HCT116 (cell line): ENCODE results near the gene LPAR3.

Source experiments
- RAD21 ChIP-seq: IDR thresholded peaks from 2 replicates; pipeline ENCODE4 v1.6.1; 2012; ENCODE audit warnings: low read depth, mild to moderate bottlenecking
- TF ChIP-seq, protein P1 (sequence below): IDR thresholded peaks from 2 replicates; pipeline ENCODE4 v1.6.1; 2012; ENCODE audit warnings: low read depth
- TF ChIP-seq, protein P2 (sequence below), 3 experiments: fragments of 200-600 bp in 1 of 3; sonication (generic) in 1 of 3; IDR thresholded peaks in 2 of 3; conservative IDR thresholded peaks in 1 of 3; 2 replicates each; pipeline ENCODE4 v1.5.1; 2012 to 2017; ENCODE audit warnings: low read depth in 2 of 3, low read length in 2 of 3, antibody characterized with exemption in 1 of 3, borderline replicate concordance in 1 of 3, control low read depth in 1 of 3, mild to moderate bottlenecking in 1 of 3, mixed read lengths in 1 of 3, mixed run types in 1 of 3, moderate library complexity in 1 of 3; ENCODE audit not compliant: insufficient read depth in 1 of 3

DNA sequence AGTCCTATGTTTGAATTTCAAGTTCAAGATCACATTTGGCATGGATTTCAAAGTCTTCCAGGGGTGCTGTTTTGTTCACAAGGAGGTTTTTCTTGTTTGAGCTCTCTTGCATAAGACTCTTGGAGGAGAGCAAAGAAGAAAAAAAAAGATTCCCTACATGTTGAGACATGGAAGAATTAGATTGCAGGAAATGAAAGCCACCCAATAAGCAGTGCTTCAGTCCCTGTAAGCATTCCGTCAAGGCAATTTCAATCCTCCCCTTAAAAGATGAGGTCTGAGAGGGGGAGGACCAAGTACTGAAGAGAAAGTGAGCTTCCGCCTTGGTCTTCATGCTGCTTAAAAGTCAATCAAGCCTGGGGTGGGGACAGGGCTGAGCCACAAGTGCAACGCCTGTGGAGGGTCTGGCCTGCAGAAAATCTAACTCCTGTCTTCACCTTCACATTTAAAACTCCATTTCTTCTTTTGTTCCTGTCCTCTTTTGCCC, 50.2 kb downstream of the LPAR3 start:
- no peak for TF ChIP-seq RAD21
- TF ChIP-seq, protein P1, sequence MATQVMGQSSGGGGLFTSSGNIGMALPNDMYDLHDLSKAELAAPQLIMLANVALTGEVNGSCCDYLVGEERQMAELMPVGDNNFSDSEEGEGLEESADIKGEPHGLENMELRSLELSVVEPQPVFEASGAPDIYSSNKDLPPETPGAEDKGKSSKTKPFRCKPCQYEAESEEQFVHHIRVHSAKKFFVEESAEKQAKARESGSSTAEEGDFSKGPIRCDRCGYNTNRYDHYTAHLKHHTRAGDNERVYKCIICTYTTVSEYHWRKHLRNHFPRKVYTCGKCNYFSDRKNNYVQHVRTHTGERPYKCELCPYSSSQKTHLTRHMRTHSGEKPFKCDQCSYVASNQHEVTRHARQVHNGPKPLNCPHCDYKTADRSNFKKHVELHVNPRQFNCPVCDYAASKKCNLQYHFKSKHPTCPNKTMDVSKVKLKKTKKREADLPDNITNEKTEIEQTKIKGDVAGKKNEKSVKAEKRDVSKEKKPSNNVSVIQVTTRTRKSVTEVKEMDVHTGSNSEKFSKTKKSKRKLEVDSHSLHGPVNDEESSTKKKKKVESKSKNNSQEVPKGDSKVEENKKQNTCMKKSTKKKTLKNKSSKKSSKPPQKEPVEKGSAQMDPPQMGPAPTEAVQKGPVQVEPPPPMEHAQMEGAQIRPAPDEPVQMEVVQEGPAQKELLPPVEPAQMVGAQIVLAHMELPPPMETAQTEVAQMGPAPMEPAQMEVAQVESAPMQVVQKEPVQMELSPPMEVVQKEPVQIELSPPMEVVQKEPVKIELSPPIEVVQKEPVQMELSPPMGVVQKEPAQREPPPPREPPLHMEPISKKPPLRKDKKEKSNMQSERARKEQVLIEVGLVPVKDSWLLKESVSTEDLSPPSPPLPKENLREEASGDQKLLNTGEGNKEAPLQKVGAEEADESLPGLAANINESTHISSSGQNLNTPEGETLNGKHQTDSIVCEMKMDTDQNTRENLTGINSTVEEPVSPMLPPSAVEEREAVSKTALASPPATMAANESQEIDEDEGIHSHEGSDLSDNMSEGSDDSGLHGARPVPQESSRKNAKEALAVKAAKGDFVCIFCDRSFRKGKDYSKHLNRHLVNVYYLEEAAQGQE: no peak
- TF ChIP-seq, protein P2, sequence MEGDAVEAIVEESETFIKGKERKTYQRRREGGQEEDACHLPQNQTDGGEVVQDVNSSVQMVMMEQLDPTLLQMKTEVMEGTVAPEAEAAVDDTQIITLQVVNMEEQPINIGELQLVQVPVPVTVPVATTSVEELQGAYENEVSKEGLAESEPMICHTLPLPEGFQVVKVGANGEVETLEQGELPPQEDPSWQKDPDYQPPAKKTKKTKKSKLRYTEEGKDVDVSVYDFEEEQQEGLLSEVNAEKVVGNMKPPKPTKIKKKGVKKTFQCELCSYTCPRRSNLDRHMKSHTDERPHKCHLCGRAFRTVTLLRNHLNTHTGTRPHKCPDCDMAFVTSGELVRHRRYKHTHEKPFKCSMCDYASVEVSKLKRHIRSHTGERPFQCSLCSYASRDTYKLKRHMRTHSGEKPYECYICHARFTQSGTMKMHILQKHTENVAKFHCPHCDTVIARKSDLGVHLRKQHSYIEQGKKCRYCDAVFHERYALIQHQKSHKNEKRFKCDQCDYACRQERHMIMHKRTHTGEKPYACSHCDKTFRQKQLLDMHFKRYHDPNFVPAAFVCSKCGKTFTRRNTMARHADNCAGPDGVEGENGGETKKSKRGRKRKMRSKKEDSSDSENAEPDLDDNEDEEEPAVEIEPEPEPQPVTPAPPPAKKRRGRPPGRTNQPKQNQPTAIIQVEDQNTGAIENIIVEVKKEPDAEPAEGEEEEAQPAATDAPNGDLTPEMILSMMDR (IDR thresholded peaks at IDR 0.05 in 2 of 3, conservative IDR thresholded peaks at IDR 0.05 in 1 of 3; ENCODE audit: borderline replicate concordance in 1 of 3, insufficient read depth in 1 of 3, low read depth in 2 of 3, low read length in 2 of 3): no peak
